Mesendoderm (in vitro differentiated cells): ENCODE measurements around the gene MAGI2.

Source experiments
- DNase-seq: peaks from one replicate; pipeline ENCODE4 v3.0.0; 2013
- H2AK5ac ChIP-seq: 2 replicates; pipeline ENCODE4 v1.6.1; 2013; ENCODE audit warnings: low read length, inconsistent platforms
- H2BK120ac ChIP-seq: 2 replicates; pipeline ENCODE4 v1.6.1; 2013; ENCODE audit warnings: low read depth, mild to moderate bottlenecking, low read length, moderate library complexity, mixed read lengths
- H2BK15ac ChIP-seq: replicated peaks from 2 replicates; pipeline ENCODE4 v1.6.1; 2013; ENCODE audit warnings: low read depth, mild to moderate bottlenecking, moderate library complexity
- H2BK5ac ChIP-seq: 2 replicates; pipeline ENCODE4 v1.6.1; 2013; ENCODE audit warnings: low read length, inconsistent platforms
- H3K18ac ChIP-seq: 2 replicates; pipeline ENCODE4 v1.6.1; 2013; ENCODE audit warnings: mild to moderate bottlenecking, low read length, mixed read lengths
- H3K23ac ChIP-seq: one replicate; pipeline ENCODE4 v1.6.1; 2013; ENCODE audit warnings: low read length
- H3K27ac ChIP-seq: 2 replicates; pipeline ENCODE4 v1.5.1; 2013; ENCODE audit warnings: low read depth, mild to moderate bottlenecking, inconsistent platforms, low read length, moderate library complexity
- H3K27me3 ChIP-seq: 2 replicates; pipeline ENCODE4 v1.6.1; 2013; ENCODE audit warnings: low read length, control low read depth, mild to moderate bottlenecking, inconsistent platforms; ENCODE audit not compliant: insufficient read depth, poor library complexity
- H3K36me3 ChIP-seq: 2 replicates; pipeline ENCODE4 v1.6.1; 2013; ENCODE audit warnings: low read length, inconsistent platforms; ENCODE audit not compliant: control insufficient read depth, insufficient read depth
- H3K4ac ChIP-seq: one replicate; pipeline ENCODE4 v1.6.1; 2013; ENCODE audit warnings: low read depth, mild to moderate bottlenecking, low read length, moderate library complexity
- H3K4me1 ChIP-seq: 2 replicates; pipeline ENCODE4 v1.6.1; 2013; ENCODE audit warnings: low read depth, low read length, inconsistent platforms; ENCODE audit not compliant: control insufficient read depth
- H3K4me2 ChIP-seq: 2 replicates; pipeline ENCODE4 v1.6.1; 2013; ENCODE audit warnings: low read length
- H3K4me3 ChIP-seq: 2 replicates; pipeline ENCODE4 v1.5.1; 2013; ENCODE audit warnings: mild to moderate bottlenecking, low read length
- H3K56ac ChIP-seq: one replicate; pipeline ENCODE4 v1.6.1; 2013; ENCODE audit warnings: low read length
- H3K79me1 ChIP-seq: 2 replicates; pipeline ENCODE4 v1.6.1; 2013; ENCODE audit warnings: low read length, inconsistent platforms
- H3K79me2 ChIP-seq: 2 replicates; pipeline ENCODE4 v1.6.1; 2013; ENCODE audit warnings: mild to moderate bottlenecking, low read length; ENCODE audit not compliant: control insufficient read depth, insufficient read depth
- H3K9ac ChIP-seq: 2 replicates; pipeline ENCODE4 v1.6.1; 2013; ENCODE audit warnings: low read length, inconsistent platforms
- H4K5ac ChIP-seq: one replicate; pipeline ENCODE4 v1.6.1; 2013; ENCODE audit warnings: low read length
- H4K8ac ChIP-seq: one replicate; pipeline ENCODE4 v1.6.1; 2013; ENCODE audit warnings: low read depth, mild to moderate bottlenecking, control low read depth, low read length, moderate library complexity
- WGBS: extraction: QIAGEN DNeasy Blood & Tissue Kit; methylation state at CpG from one replicate; pipeline ENCODE4 v1.1.7; 2013; ENCODE audit warnings: low lambda C conversion rate, missing lambda C conversion rate; ENCODE audit not compliant: insufficient coverage; ENCODE audit errors: extremely low coverage; 5-methylcytosine and 5-hydroxymethylcytosine counted together

The MAGI2 gene

GRCh38 chr7:79494046-79494445, 40.6 kb upstream of the MAGI2 start:
- no peak overlapping the region for H3K56ac ChIP-seq
- no CpG with 5 or more reads among the region's 2 CpGs for WGBS
- no peak overlapping the region for H3K4me3 ChIP-seq
- H3K79me2 ChIP-seq, result no peaks in the 10 kb centered on the region
- H2BK120ac ChIP-seq, result no peak overlapping the region
- H3K18ac ChIP-seq, result no peak overlapping the region
- no peak overlapping the region for H2AK5ac ChIP-seq
- H3K36me3 ChIP-seq, result no peaks in the 10 kb centered on the region
- H3K27me3 ChIP-seq, result no peaks in the 10 kb centered on the region
- no peak overlapping the region for H4K8ac ChIP-seq
- no peak overlapping the region for H2BK15ac ChIP-seq
- H3K9ac ChIP-seq, result no peak overlapping the region
- H3K4ac ChIP-seq, result no peak overlapping the region
- no peaks in the 10 kb centered on the region for H3K79me1 ChIP-seq
- no peak overlapping the region for H2BK5ac ChIP-seq
- no peaks in the 10 kb centered on the region for H3K4me1 ChIP-seq
- H3K4me2 ChIP-seq, result no peak overlapping the region
- DNase-seq, result peak; percentile 44
- H3K23ac ChIP-seq, result no peak overlapping the region
- no peak overlapping the region for H3K27ac ChIP-seq
- H4K5ac ChIP-seq, result no peak overlapping the region

GRCh38 chr7:79489371-79489770, 35.9 kb upstream of the MAGI2 start:
- Histone ChIP-seq H3K4me2 (no peak overlapping the region), H4K8ac (no peak overlapping the region), H3K36me3 (no peaks in the 10 kb centered on the region), H3K4me3 (no peak overlapping the region), H2BK5ac (no peak overlapping the region), H3K27ac (no peak overlapping the region), H3K56ac (no peak overlapping the region), H3K79me2 (no peaks in the 10 kb centered on the region), H3K27me3 (no peaks in the 10 kb centered on the region), H3K79me1 (no peaks in the 10 kb centered on the region), H3K9ac (no peak overlapping the region), H2BK120ac (no peak overlapping the region), H3K4ac (no peak overlapping the region), H3K18ac (no peak overlapping the region), H3K23ac (no peak overlapping the region), H3K4me1 (no peaks in the 10 kb centered on the region), H4K5ac (no peak overlapping the region), H2BK15ac (no peak overlapping the region), H2AK5ac (no peak overlapping the region)
- DNase-seq, result no peak

- Histone ChIP-seq H3K27ac (no peak overlapping the region), H3K79me2 (no peaks in the 10 kb centered on the region), H3K9ac (no peak overlapping the region), H3K18ac (no peak overlapping the region), H3K56ac (no peak overlapping the region), H3K4me2 (no peak overlapping the region), H3K4ac (no peak overlapping the region), H2BK15ac (no peak overlapping the region), H3K4me3 (no peak overlapping the region), H3K27me3 (no peaks in the 10 kb centered on the region), H3K36me3 (no peaks in the 10 kb centered on the region), H3K4me1 (no peaks in the 10 kb centered on the region), H3K79me1 (no peaks in the 10 kb centered on the region), H3K23ac (no peak overlapping the region), H2AK5ac (no peak overlapping the region), H2BK120ac (no peak overlapping the region), H4K5ac (no peak overlapping the region), H4K8ac (no peak overlapping the region), H2BK5ac (no peak overlapping the region)
- WGBS, result no CpG with 5 or more reads among the region's 3 CpGs
- DNase-seq, result no peak
Measured at GRCh38 chr7:79478386-79478785, 24.9 kb upstream of the MAGI2 start.

GRCh38 chr7:79475455-79475854, 22.0 kb upstream of the MAGI2 start:
- no peak overlapping the region for H4K8ac ChIP-seq
- H3K79me2 ChIP-seq, result no peaks in the 10 kb centered on the region
- H2BK5ac ChIP-seq, result no peak overlapping the region
- H2AK5ac ChIP-seq, result no peak overlapping the region
- no peak overlapping the region for H3K4me2 ChIP-seq
- H4K5ac ChIP-seq, result no peak overlapping the region
- no peak overlapping the region for H2BK15ac ChIP-seq
- H3K4me3 ChIP-seq, result no peak overlapping the region
- H3K56ac ChIP-seq, result no peak overlapping the region
- no peaks in the 10 kb centered on the region for H3K27me3 ChIP-seq
- H3K36me3 ChIP-seq, result no peaks in the 10 kb centered on the region
- no peak overlapping the region for H3K18ac ChIP-seq
- H3K27ac ChIP-seq, result no peak overlapping the region
- no peak overlapping the region for H2BK120ac ChIP-seq
- WGBS, result no CpG with 5 or more reads among the region's 1 CpG
- H3K4me1 ChIP-seq, result no peaks in the 10 kb centered on the region
- H3K4ac ChIP-seq, result no peak overlapping the region
- H3K23ac ChIP-seq, result no peak overlapping the region
- H3K9ac ChIP-seq, result no peak overlapping the region
- no peaks in the 10 kb centered on the region for H3K79me1 ChIP-seq
- DNase-seq, result no peak

GRCh38 chr7:79471699-79472098, 18.2 kb upstream of the MAGI2 start:
- no peak overlapping the region for H2BK120ac ChIP-seq
- no peak overlapping the region for H3K56ac ChIP-seq
- no peak overlapping the region for H2BK5ac ChIP-seq
- no peak overlapping the region for H4K8ac ChIP-seq
- no peaks in the 10 kb centered on the region for H3K79me1 ChIP-seq
- no peak overlapping the region for H3K4me3 ChIP-seq
- H3K9ac ChIP-seq, result no peak overlapping the region
- H3K79me2 ChIP-seq, result no peaks in the 10 kb centered on the region
- H3K36me3 ChIP-seq, result no peaks in the 10 kb centered on the region
- H3K18ac ChIP-seq, result no peak overlapping the region
- H2AK5ac ChIP-seq, result no peak overlapping the region
- H3K27me3 ChIP-seq, result no peaks in the 10 kb centered on the region
- no peak overlapping the region for H3K23ac ChIP-seq
- no peak overlapping the region for H3K4me2 ChIP-seq
- no peak overlapping the region for H3K4ac ChIP-seq
- no CpG with 5 or more reads among the region's 1 CpG for WGBS
- no peak overlapping the region for H4K5ac ChIP-seq
- H3K4me1 ChIP-seq, result no peaks in the 10 kb centered on the region
- no peak overlapping the region for H3K27ac ChIP-seq
- no peak for DNase-seq
- H2BK15ac ChIP-seq, result no peak overlapping the region

GRCh38 chr7:79471283-79471682, 17.8 kb upstream of the MAGI2 start:
- no peak overlapping the region for H3K9ac ChIP-seq

More at GRCh38 chr7:79471283-79471682, 17.8 kb upstream of the MAGI2 start:
- H3K79me1 ChIP-seq, result no peaks in the 10 kb centered on the region
- no peak overlapping the region for H2BK15ac ChIP-seq
- no peaks in the 10 kb centered on the region for H3K4me1 ChIP-seq
- H3K79me2 ChIP-seq, result no peaks in the 10 kb centered on the region
- no peak overlapping the region for H3K4me3 ChIP-seq
- H3K4me2 ChIP-seq, result no peak overlapping the region
- H3K18ac ChIP-seq, result no peak overlapping the region
- H3K36me3 ChIP-seq, result no peaks in the 10 kb centered on the region
- H2AK5ac ChIP-seq, result no peak overlapping the region
- H3K23ac ChIP-seq, result no peak overlapping the region
- no peak overlapping the region for H4K5ac ChIP-seq
- no peak overlapping the region for H2BK5ac ChIP-seq
- no peaks in the 10 kb centered on the region for H3K27me3 ChIP-seq
- H4K8ac ChIP-seq, result no peak overlapping the region
- no peak overlapping the region for H3K27ac ChIP-seq
- no peak overlapping the region for H3K56ac ChIP-seq
- no peak overlapping the region for H3K4ac ChIP-seq
- DNase-seq, result no peak
- no peak overlapping the region for H2BK120ac ChIP-seq
